SK-N-DZ (cell line): Measurements from ENCODE around the gene BAG1.

Source experiments
- DNase-seq: peaks from one replicate; pipeline ENCODE4 v3.0.0-alpha.2; 2015; ENCODE audit warnings: low spot score

The BAG1 gene

GRCh38 chr9:33242609-33243134, 21.8 kb downstream of the BAG1 start:
- DNase-seq: no peak

- no peak for DNase-seq
These were observed 23.2 kb downstream of the BAG1 start for GRCh38 chr9:33241298-33241697.

GRCh38 chr9:33239921-33240320, 24.6 kb downstream of the BAG1 start, which contains the start of gene SPINK4:
Gene SPINK4 (plus strand): TSS chr9:33240167. CDS start chr9:33240209, 42 bp downstream.
- DNase-seq: peak; percentile 65

GRCh38 chr9:33236571-33236970, 27.9 kb downstream of the BAG1 start:
- no peak for DNase-seq

GRCh38 chr9:33234511-33235467, 29.7 kb downstream of the BAG1 start:
- no peak for DNase-seq

GRCh38 chr9:33233626-33234342, 30.7 kb downstream of the BAG1 start:
- DNase-seq: no peak

- no peak for DNase-seq
These were observed 31.7 kb downstream of the BAG1 start for GRCh38 chr9:33232815-33233214.

GRCh38 chr9:33231623-33231942, 32.9 kb downstream of the BAG1 start:
- no peak for DNase-seq

GRCh38 chr9:33230756-33231622, 33.5 kb downstream of the BAG1 start:
- DNase-seq: no peak

- no peak for DNase-seq
These were observed 35.0 kb downstream of the BAG1 start for GRCh38 chr9:33229359-33230114.

- DNase-seq: no peak
These were observed 35.9 kb downstream of the BAG1 start for GRCh38 chr9:33228606-33229005.

GRCh38 chr9:33227741-33228140, 36.8 kb downstream of the BAG1 start:
- no peak for DNase-seq

- DNase-seq: no peak
These were observed 37.5 kb downstream of the BAG1 start for GRCh38 chr9:33227008-33227398.

GRCh38 chr9:33225319-33226147, 39.0 kb downstream of the BAG1 start:
- DNase-seq: peak; percentile 68

GRCh38 chr9:33223696-33224095, 40.8 kb downstream of the BAG1 start:
- DNase-seq: no peak

- DNase-seq: no peak
These were observed 42.5 kb downstream of the BAG1 start for GRCh38 chr9:33222031-33222430.

GRCh38 chr9:33221568-33221884, 43.0 kb downstream of the BAG1 start:
- no peak for DNase-seq

- DNase-seq: no peak
These were observed 43.6 kb downstream of the BAG1 start for GRCh38 chr9:33220681-33221567.
